ENCODE results near the gene FUCA1.
A peak's percentile ranks its signal among the peaks of the same experiment; 100 is the strongest.

FUCA1 gene

DNA sequence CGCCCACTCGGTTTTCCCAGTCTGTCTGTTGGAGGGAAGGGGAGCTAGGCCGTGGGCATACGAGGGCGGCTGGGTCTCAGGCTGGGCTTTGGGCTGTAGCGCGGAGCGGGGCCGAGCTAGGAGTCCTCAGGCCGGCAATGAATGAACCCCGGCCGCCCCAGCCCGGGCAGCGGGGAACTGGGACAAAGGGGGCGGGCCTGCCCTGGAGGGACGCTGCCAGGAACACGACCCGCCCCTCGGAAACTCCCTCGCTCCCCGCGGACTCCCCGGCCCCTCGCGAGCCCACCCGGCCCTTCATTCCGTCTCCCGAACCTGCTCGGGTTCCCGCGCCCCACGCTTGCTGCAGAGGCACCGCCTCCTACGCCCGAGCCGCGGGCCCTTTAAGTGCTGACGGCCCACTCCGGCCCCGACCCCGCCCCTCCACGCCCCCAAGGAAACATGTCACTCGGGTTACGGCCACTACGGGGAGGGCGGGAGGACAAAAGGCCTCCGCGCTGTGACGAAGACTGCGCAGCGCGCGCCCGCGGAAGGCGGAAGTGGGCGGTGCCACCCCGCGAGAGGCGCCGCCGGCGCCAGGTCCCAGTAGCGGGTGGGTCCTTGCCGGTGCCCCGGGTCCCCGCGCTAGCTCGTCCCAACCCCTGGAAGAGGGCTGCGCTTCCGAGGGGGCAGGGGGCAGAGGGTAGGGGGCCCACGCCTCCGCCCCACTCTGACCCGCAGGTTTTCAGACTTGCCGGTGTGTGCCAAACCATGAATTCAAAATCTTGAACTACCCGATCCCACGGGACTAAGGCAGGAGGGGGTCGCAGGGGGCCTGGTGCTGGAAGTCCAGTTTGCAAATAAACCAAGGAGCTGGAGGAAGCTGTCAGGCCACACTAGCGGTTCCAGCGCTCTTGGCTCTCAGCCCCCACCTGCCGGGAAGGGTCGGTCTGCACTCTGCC is 67.4 kb downstream of the FUCA1 start, which contains the start of gene GALE:
TSS of gene GALE (minus strand) at position 355 of the 938 bp plus-strand sequence. CDS start 1,747 bp downstream, outside the sequence.
- DNase-seq, result peak; percentile 96

DNA sequence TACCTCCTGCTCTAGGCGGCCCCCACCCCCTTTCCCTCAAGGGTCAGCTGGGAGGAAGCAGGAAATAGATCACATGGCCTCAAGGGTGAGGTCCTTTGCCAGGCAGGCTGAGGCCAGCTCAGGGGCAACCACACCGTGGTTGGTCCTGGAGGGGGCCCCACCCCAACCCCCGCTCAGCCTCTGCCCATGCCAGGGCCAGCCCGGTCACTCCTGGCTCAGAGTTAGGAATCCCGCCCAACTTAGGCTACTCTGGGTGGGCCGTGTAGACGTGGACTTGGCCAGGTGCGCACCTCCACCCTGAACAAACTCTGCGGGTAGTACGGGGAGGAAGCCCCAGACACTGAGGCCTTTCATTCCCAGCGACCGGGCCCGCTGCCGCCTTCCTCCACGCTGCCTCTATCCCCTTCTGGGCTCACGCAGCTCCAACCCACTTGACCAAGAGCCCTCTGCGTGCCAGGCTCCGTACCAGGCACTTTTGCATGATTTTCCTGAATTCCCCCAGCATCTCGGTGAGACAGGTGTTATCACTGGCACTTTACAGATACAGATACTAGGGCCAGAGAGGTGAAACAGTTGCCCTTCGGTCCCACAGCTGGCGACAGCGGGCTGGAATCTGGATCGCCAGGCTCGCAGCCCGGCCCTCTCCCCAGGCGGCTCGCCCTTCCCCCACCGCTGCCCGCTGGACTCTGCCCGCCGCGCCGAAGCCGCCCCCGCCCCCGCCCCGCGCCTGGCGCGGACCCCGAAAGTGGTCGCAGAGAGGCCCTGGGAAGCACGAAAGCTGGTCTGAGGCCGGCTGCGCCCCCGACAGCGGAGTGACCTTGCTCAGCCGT is 68.3 kb downstream of the FUCA1 start:
- peak; percentile 34 for DNase-seq

DNA sequence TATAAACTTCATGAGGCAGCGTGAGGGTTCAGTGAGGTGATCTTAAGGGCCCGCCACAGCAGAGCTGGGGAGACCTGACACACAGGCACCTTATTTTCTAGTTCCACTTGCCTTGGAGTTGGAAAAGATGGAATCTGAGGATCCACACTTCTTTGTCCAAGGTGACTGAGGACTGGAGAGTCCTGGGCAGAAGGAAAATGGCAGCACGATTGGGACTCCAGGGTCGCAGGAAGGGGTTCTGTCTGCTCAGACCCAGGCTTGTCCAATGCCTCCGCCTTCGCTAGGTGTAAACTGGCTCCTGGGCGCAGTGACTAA is 68.9 kb downstream of the FUCA1 start:
- no peak for DNase-seq

DNA sequence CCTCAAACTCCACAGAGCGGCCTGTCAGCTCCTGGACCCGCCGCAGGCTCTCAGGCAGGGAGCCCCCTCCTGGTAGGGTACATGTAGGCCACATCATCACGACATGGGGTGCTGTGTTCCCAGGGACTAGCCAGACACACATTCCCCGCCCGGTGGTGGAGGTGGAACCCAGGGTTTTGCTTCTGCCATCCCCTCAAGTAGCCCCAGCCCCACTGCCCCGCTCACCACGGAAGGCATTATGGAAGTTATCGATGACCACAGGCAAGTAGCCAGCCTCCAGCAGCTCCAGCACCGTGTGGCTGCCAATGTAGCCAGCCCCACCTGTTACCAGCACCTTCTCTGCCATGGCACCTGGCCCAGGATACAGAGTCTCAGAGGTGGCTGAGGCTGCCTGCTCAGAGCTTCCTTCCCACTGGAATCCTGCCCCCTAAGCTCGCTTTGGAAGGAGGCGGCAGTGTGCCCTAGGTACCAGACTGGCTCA is 69.4 kb downstream of the FUCA1 start:
- no peak for DNase-seq

DNA sequence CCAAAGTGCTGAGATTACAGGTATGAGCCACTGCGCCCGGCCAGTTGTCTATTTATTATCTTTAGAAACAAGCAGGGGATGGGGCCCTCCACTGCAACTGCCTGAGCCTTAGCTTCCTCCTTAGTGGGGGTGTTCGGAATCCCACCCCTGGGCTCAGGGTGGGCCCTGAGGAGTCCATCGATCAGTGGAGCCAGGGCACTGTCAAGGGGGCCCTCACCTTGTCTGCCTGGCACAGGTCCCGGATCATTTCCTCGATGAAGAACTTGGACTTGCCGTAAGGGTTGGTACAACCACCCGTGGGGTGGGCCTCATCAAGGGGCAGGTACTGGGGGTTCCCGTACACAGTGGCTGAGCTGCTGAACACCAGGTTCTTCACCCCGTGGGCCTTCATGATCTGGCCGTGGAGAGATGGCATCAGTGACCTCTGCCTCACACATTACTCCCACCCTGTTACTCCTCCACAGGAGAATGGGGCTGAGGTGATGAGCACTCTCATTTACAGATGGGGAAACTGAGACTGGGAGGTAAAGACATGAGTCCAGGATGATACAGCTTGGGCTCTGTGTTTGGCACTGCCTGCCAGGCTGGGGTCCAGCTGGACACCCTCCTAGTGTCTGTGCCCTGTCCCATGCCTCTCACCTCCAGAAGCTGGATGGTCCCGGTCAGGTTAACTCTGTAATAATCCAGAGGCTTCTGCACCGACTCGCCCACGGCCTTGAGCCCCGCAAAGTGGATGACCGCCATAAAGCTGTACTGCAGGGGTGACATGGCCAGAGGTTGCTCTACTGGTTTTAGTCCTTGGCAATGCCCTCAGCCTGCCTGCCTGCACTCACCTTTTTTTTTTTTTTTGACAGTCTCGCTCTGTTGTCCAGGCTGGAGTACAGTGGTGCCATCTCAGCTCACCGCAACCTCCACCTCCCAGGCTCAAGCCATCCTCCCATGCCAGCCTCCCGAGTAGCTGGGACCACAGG is 70.3 kb downstream of the FUCA1 start:
- DNase-seq, result no peak

DNA sequence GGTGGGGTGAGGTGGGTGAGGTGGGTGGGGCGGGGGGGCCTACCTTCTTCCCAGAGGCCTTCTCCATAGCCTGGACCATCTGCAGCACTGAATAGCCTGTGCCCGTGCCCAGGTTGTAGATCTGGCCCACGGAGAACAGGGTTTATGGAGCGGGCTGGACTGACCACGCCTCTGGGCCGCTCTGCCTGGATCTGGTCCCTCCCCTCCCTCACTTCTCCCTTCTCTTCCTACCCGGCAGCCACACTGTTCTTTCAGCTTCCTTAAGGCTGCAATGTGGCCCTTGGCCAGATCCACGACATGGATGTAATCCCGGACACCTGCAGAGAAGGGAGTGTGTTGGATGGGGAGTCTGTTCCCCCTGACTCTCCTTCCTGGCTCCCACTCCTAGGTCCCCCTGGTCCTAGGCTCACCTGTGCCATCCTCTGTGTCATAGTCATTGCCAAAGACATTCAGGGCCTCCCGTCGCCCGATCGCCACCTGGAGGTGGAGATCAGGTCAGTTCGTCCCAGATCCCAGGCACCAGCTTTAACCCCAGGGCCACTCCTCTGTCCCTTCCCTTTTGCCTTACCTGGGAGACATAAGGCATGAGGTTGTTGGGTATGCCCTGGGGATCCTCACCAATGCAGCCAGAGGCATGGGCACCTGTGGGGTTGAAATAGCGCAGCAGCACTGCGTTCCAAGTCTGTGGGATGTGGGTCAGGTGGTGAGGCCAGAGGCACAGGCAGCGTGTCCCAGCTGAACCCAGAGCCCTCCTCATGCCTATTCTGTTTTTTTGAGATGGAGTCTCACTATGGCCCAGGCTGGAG is 71.4 kb downstream of the FUCA1 start:
- no peak for DNase-seq

DNA sequence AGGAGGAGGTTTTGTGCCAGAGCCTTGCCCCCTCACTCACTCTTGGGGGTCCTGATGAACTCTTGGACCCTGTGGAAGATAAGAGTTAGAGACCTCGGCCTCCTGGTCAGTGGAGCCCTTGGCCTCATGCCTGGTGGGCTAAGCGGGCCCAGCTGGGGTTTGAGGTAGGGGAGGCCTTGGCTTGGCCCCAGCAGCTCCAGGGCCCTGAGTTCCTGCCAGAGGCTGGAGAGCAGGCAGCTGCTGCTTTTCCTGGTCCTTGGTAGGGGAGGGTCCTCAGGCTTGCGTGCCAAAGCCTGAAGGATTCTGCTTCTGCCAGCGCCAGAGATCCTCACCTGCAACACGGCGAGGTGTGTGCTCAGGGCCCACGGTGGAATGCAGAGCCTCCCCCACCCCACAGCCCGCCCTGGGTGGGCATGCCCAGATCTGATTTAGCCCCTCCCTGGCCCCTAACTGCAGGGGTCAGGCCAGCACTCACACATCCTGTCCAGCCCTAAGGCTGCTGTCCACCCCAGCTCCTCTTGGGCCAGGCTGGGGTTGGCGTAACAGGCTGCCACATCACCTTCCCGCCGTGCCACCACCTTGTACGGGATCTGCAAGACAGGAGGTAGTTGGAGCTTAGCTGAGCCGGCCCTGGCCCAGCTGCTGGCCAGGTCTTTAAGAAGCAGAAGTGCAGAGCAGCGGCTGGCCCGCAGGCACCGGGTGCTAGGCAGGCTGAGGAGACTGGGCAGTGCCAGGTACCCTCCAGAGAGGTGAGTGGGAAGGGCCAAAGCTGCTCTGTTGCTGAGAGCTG is 72.2 kb downstream of the FUCA1 start:
- no peak for DNase-seq

Measured in stimulated activated CD4-positive, alpha-beta T cell treated with anti-CD3 and anti-CD28 coated beads, Interleukin-1b, Interleukin-23, amount 100 ng/mL, for 48 hours (primary cell).